RPMI7951 (cell line): Measurements from ENCODE around the gene SPATA13. TPM values are rescaled to one million over a fixed set of nuclear protein-coding genes. Genes with fewer than 3 reads are reported as not detected.

Source experiments
- DNase-seq: peaks from one replicate; pipeline ENCODE4 v3.0.0-alpha.2; 2012; ENCODE audit warnings: low read depth
- total RNA-seq: library from RNA; depleted of rRNA; stranded (reverse); fragments of >200 nt; shearing (Covaris generic); gene quantifications from 2 replicates; pipeline ENCODE4 v1.2.3, GENCODE V29; 2014

Gene SPATA13
- total RNA-seq, 1 experiment from 2014 or later, result 4.6 TPM

DNA sequence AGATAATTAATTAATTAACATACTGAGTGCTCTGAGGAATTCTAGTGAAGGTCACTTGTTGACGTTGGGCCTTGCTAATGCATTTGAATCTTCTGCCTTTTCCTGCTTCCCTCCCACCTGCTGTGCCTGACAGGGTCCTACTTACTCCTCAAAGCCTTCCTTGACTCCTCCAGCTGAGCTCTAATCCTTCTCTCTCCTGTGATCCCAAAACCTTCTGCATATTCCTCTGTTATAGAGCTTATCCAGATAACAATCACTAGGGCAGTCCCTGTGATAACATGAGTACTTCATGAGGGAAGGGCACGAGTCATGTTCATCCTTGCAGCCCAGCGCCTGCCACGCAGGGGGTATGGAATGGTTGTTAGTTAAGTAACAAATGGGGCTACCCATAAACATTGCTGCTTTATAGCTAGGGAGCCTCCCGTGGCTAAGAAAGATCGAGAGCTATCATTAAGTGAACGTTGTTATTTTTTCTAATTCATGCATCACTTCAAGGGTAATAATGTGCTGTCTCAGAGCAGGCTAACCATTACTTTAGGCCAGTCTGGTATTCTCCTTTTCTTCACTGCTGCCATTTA is 19.1 kb upstream of the SPATA13 start:
- no peak for DNase-seq

DNA sequence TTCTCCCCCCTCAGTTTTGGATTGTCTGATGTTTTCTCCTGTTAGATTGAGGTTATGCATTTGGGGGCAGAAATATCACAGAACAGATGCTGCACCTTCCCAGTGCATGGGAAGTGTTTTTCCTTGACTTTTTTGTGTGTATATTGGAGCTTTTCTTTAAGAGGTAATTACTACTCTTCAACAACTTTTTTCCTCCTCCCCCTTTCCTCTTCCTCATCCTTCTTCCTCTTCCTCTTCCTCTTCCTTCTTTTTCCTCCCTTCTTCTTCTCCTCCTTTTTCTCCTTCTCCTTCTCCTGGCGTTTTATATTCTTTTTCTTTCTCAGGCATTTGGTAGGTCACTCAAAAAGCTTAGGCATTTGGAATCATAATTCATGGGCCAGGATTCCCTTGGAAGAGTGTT is 18.1 kb upstream of the SPATA13 start:
- DNase-seq, result no peak

DNA sequence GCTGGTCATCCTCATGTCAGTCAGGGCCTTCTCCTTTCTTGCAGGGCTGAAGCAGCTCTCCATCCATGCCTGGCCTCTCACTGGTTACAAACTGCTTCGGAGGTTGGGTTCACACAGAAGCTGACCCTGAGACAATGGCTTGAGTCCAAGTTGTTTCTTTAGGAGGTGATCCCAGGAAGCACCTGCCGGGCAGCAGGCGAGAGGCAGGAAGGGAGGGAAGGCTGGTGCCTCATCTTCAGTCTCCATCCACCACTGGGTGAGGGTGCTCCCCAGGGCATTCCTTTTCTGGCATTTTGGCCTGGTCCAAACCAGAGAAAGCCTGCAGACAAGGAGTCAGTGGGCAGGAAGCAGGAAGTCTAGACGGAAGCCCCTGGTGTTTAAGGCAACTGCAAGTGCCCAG is 17.6 kb upstream of the SPATA13 start:
- no peak for DNase-seq

DNA sequence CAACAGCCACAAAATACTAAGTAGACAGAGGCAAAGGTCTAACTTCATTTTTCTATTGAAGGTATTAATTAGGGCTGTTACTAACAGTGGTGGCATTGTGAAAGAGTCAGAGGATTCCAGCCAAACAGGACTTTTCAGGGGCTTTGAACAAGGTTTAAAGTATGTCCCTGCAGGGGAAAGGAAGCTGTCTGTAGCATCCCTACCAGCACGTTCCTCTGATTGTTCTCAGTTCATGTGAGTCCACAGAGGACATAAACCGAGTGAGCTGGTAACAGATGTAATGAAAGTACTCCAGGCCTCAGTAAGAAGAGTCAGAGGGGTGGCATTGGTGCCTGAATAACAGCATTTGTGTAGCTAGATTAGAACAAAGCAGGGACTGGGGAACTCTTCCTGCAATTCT is 15.3 kb upstream of the SPATA13 start:
- DNase-seq, result no peak

DNA sequence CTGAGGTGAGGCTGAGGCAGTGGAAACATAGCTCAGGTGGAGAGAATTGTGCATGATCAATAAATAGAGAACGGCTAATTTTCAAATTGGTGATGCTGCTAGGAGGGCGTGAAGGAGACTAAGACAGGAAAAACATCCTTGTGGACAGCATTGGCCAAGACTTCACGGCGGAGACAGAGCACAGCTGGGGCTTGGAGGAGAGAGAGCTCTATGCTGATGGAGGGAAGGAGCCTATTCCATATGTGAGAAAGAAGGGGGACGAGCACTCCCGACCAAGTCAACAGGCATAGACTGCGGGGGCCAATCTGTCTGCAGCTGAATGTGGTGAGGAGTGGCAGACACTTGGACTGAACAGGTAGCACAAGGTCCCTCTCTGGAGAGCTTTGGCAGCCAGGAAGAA is 14.8 kb upstream of the SPATA13 start:
- no peak for DNase-seq

DNA sequence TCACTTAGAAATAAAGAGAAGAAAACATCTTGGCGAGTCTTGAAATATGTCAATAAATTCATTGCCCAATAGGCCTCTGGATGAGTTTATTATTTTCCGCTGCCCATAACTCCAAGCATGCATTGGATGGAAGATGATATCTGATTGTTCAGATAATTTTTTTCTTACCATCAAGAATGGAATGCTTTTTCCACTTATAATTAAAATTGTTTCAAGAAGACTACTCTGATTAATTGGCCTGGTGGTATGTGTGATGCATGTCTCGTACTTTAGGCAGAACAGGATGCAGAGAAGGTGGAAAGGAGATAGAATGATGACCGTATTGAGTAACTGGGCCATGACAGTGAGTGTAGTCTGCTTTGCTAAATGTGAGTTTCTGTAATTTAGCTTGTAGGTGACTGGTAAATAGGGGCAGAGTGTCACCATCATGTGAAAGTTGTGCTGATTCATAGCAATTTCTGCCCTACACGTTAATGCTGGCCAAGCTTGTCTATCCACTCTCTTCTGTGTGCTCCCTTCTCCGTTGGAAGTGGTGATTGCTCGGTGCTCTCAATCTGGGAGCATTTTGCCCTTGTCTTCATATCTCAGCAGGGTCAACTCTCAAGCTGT is 13.5 kb upstream of the SPATA13 start:
- DNase-seq, result no peak

DNA sequence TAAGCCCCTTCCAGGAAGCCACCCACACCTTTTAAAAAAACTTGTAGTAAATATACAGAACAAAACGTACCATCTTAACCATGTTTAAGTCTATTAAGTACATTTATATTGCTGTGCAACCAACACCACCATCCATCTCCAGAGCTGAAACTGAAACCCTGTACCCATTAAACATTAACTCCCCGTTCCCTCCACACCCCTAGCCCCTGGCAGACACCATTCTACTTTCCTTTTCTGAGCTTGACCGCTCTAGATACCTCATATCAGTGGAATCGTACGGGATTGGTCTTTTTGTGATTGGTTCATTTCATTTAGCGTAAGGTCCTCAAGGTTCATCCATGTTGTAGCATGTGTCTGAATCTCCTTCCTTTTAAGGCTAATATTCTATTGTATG is 13.0 kb upstream of the SPATA13 start:
- DNase-seq, result no peak

DNA sequence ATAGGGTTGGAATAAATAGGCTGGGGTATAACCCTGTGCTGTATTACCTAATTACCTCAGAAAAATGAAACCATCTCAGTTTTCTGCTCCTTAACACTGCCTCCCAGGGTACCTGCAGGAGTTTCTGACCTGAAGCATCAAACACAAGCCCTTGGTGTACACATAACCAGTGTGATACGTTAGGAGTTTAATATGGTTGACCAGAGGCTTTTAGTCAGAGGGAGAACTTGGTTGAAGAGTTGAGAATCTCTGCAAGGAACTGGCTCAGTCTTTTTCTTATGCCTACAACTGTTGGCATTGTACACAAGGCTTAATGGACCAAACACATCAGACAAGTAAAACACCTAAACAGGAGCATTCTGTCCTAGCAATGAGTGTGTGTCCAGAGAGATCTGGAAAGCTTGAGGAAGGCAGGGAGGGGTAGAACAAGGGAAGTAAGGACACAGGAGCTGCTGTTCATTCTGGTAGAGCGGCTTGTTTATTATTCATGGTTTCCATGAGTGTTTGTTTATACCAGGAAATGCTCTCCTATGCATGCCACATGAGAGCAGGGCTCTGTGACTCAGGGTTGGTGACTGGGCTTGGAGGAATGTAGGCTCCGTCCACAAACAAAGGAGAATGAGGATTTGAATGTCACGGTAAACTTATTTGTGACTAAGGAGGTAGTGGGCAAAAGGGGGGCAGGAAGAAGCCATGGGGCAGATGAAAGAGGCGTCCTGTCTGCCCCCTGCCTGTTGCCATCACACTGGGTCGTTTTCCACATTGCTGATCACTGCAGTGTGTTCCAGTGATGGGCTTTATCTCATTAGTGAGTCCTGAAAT is 11.9 kb upstream of the SPATA13 start:
- DNase-seq, result peak; percentile 97

DNA sequence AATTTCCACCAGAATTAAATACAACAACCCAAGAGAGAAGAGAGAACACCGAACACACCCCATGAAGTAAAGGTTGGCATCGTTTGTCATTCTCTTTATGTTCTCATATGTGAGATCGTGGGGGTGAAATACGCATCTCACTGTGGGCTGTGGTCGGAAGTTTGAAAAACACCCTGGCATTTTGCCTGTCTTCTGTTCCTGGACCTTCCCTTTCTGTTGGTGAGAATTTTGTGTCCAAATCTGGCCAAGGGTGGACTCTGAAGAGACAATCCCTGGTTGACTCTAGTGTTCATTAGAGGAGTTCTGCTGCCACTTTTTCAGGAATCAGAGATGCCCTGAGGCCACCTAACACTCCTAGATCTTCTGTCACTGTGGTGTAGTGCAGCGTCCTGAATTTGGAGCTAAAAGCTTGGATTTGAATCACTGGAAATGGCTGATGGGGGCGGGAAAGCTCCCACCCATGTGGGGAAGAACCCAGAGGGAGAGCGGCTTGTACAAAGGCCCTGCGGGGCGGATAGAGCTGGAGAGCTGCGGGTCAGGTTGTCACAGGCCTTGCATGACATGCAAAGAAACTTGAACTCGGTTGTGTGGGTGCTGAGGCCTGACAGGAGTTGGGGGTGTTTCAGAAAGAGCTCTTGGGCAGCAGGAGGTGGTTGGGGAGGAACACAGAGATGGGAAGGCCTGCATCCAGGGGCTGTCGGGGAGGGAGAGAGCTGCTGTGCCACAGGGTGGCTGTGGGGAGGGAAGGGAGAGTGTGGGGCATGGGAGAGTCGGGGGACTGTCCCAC is 11.1 kb upstream of the SPATA13 start:
- peak; percentile 83 for DNase-seq

DNA sequence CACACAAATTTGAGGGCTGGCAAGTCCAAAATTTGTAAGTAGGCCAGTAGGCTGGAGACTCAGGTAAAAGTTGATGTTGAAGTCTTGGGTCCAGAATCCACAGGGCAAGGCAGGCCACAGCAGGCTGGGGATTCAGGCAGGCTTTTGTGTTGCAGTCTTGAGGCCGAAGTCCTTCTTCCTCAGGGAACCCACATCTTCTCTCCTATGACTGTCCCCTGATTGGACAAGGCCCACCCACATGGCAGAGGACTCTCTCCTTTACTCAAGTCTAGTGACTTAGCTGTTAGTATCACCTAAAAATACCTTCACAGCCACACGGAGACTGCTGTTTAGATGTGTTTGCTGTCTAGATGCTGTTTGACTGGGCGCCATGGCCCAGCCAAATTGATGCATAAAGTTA is 9.9 kb upstream of the SPATA13 start:
- no peak for DNase-seq

DNA sequence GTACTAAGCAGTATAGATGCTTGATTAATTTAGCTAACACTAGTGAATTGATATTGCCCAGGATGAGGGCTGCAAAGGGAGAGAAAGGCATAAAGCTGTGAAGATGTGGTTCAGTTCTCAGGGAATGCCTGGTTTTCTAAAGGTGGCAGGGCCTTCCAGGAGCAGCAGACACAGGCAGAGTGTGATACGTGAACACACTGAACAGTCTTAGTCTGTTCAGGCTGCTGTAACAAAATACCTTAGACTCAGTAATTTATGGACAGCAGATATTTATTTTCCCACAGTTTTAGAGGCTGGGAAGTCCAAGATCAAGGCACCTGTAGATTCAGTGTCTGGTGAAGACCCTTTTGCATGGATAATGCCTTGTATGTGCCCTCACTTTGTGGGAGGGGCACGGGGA is 8.7 kb upstream of the SPATA13 start:
- no peak for DNase-seq

DNA sequence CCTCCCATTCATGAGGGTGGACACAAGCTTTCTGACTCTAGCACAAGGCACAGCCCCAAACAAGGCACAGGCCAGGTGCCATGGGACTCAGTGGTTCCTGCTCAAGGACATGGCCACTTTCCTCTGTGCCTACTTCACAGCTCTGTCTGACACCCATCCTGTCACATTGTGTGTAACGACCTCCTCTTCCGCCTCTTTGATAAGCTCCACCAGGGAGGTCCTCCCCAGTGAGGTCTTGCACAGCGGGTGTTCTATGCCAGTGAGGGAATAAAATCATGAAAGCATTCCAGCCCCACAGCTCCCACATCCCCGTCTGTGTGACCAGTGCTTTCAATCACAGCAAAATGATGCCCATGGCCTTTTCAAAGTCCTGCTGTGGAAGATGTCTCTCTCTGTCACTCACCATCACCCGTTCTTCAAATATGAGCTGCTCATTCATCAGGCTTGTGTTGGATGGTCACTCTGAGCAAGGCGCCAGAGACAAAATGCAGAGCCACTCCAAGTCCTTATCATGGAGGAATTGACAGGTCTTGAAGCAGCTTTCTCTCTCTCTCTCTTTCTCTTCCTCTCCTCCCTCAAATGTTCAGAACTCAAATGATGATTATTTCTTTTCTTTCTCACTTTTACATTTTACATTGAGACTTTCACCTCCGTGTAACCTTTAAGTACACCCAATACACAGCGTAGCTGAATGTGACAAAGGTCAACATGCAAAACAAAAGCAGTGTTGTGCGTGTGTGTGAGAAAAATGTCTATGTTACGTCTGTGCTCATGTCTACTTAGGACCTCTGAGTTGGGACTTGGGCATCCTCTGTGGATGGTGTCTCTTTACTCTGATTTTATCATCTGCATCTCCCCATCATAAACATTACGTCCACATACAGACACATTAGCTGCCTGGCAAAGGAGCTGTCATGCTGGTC is 8.0 kb upstream of the SPATA13 start:
- DNase-seq, result no peak

DNA sequence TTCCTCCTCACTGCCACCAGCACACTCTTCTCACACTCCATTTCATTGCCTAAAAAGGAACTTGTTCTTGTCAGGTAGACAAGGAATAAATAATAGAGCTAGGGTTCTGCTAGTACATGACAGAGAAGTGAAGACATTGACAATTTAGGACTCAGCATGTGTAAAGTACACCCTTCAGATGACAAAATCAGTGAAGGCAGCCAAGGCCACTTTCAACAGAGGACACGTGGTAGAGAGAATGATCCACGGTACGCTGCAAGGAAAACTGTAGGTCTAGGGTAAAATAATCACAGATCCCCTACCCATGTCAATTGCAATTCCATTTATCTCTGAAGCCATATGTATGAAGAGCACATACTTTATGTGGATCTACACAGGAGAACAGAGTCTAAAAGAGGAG is 7.2 kb upstream of the SPATA13 start:
- no peak for DNase-seq

DNA sequence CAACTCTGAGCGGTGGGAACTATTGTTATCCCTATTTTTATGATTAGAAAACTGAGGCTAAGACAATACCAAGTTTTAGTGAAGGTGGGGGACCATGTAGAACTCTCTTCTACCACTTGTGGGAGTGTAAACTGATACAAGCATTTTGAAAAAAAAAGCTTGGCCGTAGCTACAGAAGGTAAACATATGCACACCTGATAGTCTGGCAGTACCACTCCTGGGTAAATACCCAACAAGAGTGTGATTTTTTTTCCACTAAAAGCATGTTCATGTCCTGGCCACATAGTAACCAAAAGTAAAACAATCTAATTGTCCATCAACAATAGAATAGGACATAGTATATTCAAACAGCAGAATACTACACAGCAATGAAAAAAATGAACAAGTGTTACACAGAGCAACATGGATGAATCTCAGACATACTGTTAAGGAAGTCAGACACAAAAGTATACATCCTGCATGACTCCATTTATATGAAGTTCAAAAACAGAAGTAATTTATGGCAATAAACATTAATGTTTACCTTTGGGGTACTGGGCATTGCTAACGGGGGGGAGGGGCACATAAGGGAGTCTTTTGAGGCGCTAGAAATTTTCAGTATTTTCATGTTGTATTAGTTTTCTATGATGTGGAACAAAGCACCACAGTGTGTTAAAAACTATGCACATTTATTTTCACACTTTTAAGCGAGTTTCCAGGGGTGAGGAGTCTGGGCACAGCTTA is 6.4 kb upstream of the SPATA13 start:
- DNase-seq, result no peak

DNA sequence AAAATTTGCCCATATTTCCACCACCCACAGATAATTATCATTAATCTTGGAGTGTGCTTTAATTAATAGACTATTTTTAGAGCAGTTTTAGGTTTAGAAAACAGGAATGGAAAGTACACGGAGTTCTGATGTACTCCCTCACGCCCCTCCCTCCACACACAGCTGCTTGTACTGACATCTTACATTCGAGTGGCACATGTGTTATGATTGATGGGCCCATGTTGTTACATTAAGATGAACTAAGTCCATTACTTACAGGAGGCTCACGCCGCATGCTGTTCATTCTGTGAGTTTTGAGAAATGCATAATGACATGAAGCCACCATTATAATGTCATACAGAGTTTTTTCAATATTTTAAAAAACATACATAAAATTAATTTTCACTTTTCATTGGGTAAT is 1.2 kb upstream of the SPATA13 start:
- DNase-seq, result no peak

DNA sequence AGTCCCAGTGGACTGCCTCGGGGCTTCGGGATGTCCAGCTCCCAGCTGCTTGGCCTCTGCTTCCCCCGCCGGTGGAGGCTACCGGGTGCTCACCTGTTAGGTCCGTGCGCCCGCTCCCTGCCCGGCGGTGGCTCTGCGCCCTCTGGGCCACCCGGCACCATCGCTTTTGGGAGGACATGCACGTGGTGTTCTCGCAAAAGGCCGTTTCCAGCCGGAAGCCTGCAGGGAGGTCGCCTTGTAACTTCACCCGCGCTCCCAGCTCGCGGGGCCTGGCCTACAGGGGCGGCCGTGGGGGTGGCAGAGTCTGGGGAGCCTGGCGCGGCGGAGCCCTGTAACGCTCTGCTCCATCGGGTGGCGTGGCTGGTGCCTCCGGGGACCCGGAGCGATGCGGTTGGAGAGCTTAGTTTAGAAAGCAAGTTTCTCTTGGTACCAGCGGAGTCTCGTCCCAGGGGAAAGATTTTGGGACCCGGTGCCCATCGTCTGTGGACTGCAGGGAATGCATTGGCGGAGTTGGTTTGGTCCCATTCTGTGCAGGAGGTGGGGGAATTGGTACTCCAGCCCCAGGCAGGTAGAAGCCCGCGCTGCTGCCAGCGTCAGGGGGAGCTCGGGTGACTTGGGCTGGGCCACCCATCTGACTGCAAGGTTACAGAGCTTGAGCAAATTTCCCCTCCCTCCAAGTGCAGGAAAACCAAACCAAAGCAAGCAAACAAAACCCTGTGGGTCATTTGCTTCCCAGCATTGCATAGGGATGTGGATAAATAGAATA is 673 bp downstream of the SPATA13 start:
- no peak for DNase-seq

DNA sequence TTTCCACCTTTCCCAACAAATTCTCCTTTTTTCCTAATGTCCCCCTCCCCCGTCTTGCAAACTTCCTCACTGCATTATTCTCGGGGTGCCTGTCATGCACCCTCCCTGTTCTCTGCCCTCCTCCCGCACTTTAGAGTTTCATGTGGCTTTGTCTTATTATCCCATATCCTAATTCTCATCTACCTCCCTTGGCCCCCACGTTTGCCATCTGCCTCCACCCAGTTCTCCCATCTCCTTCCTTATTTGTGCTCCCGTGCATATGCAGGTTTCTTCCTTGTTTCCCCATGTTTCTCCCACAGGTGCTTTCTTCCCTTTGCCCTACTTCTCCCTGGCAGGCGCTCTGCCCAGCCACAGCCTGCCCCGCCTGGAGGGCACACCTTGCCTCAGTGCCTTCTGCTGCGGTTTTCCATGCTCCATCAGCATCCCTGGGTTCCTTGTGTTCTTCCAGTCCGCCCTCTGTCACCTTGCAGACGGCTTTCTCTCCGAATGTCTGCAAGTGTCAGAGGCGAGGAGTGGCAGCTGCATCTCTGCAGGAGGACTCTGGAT is 1.5 kb downstream of the SPATA13 start:
- DNase-seq, result no peak

DNA sequence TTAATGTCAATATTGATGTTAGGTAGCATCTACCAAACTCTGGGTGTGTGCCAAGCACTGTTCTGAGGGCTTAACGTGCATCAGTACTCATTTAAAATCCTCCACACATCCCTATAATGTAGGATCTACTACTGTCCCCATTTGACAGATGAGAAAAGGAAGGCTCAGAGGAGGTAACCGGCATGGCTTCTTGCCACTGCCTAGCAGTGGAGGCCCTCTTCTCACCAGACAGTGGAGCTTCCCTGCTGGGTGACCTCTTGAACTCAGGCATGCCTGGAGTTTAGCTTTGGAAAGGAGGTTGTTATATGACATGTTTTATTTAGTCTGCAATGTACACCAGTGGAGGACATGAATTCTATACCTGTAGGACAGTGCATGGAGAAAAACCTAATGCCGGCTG is 2.1 kb downstream of the SPATA13 start:
- no peak for DNase-seq

DNA sequence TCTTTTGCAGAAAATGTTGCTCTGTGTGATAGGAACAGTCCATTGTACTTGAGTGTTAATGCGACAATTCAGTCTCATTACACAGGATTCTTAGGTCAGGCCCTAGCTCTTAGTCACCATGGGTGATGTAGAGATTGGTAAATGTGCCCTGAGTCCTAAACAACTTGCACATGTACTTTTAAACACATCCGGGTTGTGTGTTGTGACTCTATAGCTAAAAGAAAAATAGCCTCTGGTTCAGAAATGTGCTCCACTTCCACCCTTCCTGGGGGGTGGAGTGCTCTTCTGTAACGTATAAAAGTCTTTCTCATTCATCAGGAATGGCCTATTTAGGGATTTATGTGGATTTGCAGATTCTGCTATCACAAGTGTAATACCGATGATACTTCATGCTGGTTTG is 5.2 kb downstream of the SPATA13 start:
- peak; percentile 42 for DNase-seq

DNA sequence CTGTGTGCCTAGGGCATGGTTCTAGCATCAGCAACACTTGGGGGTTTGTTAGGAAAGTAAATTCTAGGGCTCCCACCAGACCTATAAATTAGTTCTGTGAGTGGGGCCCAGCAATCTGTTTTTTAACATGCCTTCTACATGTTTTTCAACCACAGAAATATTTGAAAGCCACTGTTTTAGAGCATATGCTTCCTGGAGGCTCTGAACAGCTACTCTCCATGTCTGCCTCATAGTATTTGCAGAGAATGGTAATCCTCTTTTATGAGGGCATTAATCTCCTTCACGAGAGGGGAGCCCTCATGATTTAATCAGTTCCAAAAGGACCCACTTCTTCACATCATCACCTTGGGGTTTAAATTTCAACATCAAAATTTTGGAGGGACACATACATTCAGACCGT is 6.0 kb downstream of the SPATA13 start:
- DNase-seq, result no peak
